Measurements from ENCODE around the gene RGS14. TPM values are rescaled to one million over a fixed set of nuclear protein-coding genes. Genes with fewer than 3 reads are reported as not detected.
"Not testable (repeated sequence)": the region's sequence is repeated elsewhere in the genome, so short reads cannot be mapped to it uniquely, and the experiment has no call there.

RGS14 gene
- polyA plus RNA-seq, 10 donors: 7.1 to 21.2 (median 12.9) TPM

GRCh38 chr5:177364159-177364962 is 6.6 kb downstream of the RGS14 start:
- no peak for DNase-seq

GRCh38 chr5:177365845-177366527 is 8.3 kb downstream of the RGS14 start:
- no peak for DNase-seq

- DNase-seq: peak; percentile 84 to 95 (median 91)
These were observed 9.0 kb downstream of the RGS14 start for GRCh38 chr5:177366528-177367322.

GRCh38 chr5:177367323-177367848 is 9.7 kb downstream of the RGS14 start:
- no peak for DNase-seq

- no peak for DNase-seq
These were observed 10.5 kb downstream of the RGS14 start for GRCh38 chr5:177367981-177368868.

GRCh38 chr5:177368869-177369644 is 11.3 kb downstream of the RGS14 start:
- DNase-seq: no peak

GRCh38 chr5:177369645-177370440 is 12.1 kb downstream of the RGS14 start:
- DNase-seq: no peak

GRCh38 chr5:177370488-177371119 is 12.9 kb downstream of the RGS14 start:
- peak; percentile 76 to 79 (median 78) for DNase-seq

GRCh38 chr5:177371120-177372033 is 13.7 kb downstream of the RGS14 start:
- no peak for DNase-seq

GRCh38 chr5:177372034-177372896 is 14.5 kb downstream of the RGS14 start:
- no peak for DNase-seq

- no peak for DNase-seq
These were observed 15.2 kb downstream of the RGS14 start for GRCh38 chr5:177372910-177373309.

GRCh38 chr5:177373806-177374205 is 16.1 kb downstream of the RGS14 start:
- no peak for DNase-seq

GRCh38 chr5:177374211-177374610 is 16.5 kb downstream of the RGS14 start:
- DNase-seq: no peak

- not testable (repeated sequence) for DNase-seq
These were observed 17.8 kb downstream of the RGS14 start for GRCh38 chr5:177375516-177375915.

GRCh38 chr5:177376107-177376506 is 18.4 kb downstream of the RGS14 start:
- DNase-seq: no peak

Measured in muscle of back (tissue), 11 donors.